Lower leg skin (tissue), 4 donors: ENCODE measurements around the gene CALY. TPM values are rescaled to one million over a fixed set of nuclear protein-coding genes. Genes with fewer than 3 reads are reported as not detected.
A peak's percentile ranks its signal among the peaks of the same experiment; 100 is the strongest.

Experiments used
- DNase-seq, 2 donors: peaks; one replicate each; pipeline ENCODE4 v3.0.0-alpha.2; 2019; ENCODE audit warnings: low spot score in 2 of 2
- H3K4me3 ChIP-seq: fragments of 200-600 bp; sonication (generic); 2 replicates; pipeline ENCODE4 v1.5.1; 2017; ENCODE audit warnings: mild to moderate bottlenecking, low read depth; ENCODE audit not compliant: poor library complexity, severe bottlenecking
- POLR2A ChIP-seq, 2 donors: fragments of 450-650 bp; IDR thresholded peaks; one replicate each; pipeline ENCODE4 v1.6.1; 2016 to 2017; ENCODE audit warnings: antibody characterized with exemption in 2 of 2, mild to moderate bottlenecking in 1 of 2, moderate library complexity in 1 of 2
- WGBS, 2 donors: methylation state at CpG; one replicate each; pipeline ENCODE4 v1.1.5; 2018; 5-methylcytosine and 5-hydroxymethylcytosine counted together
- intact Hi-C: fragments of 100-400 bp; cut with DNase I; formaldehyde crosslinking; loops from one replicate; pipeline ENCODE4 v1.15.0; 2023; ENCODE audit warnings: low total_unique reads
- total RNA-seq, 4 donors: library from RNA; depleted of rRNA; stranded (reverse); fragments of >200 nt; gene quantifications; one replicate each; pipeline ENCODE4 v1.1.0, GENCODE V29; 2016
- TF ChIP-seq, protein P1 (sequence below), 3 donors: fragments of 450-650 bp; IDR thresholded peaks; one replicate each; pipeline ENCODE4 v1.5.1; 2016; ENCODE audit warnings: antibody characterized with exemption in 3 of 3, mild to moderate bottlenecking in 3 of 3, moderate library complexity in 2 of 3

The CALY gene
- total RNA-seq, 4 donors from 2014 or later = not detected

DNA sequence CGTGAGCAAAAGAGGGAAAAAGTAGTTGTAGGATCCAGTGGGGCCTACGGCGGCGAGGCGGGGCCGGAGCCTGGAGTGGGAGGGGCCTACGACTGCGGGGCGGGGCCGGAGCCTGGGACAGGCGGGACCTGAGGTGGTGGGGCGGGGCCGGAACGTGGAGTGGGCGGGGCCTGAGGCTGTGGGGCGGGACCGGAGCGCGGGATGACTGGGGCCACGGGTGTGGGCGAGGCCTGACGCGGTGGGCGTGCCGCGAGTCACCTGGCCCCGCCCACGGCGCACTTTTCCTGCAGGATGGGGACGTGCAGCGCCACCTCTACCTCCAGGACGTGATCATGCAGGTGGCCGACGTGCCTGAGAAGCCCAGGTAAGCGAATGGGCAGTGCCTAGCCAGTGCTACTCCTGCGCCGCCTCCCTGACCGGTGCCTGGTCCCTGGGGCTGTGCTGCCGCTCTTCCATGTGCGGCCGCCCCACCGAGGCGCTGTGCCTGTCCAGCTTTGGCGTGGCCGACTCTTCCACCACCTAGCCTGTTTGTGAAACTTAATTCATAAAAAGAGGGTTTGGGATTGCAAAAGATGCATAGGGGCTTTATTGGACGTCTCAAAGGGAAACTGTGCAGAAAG is 27.5 kb downstream of the CALY start:
- DNase-seq = peak; percentile 90 to 98
- intact Hi-C loops = no loop called here
- H3K4me3 ChIP-seq = peak overlapping the region; percentile 88
- 24 to 36% methylated on average over 30 to 46 of the region's 46 CpGs for WGBS, 2 donors
- TF ChIP-seq POLR2A (IDR thresholded peaks at IDR 0.05) = no peak
- TF ChIP-seq, protein P1, sequence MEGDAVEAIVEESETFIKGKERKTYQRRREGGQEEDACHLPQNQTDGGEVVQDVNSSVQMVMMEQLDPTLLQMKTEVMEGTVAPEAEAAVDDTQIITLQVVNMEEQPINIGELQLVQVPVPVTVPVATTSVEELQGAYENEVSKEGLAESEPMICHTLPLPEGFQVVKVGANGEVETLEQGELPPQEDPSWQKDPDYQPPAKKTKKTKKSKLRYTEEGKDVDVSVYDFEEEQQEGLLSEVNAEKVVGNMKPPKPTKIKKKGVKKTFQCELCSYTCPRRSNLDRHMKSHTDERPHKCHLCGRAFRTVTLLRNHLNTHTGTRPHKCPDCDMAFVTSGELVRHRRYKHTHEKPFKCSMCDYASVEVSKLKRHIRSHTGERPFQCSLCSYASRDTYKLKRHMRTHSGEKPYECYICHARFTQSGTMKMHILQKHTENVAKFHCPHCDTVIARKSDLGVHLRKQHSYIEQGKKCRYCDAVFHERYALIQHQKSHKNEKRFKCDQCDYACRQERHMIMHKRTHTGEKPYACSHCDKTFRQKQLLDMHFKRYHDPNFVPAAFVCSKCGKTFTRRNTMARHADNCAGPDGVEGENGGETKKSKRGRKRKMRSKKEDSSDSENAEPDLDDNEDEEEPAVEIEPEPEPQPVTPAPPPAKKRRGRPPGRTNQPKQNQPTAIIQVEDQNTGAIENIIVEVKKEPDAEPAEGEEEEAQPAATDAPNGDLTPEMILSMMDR (IDR thresholded peaks at IDR 0.05) = no peak

DNA sequence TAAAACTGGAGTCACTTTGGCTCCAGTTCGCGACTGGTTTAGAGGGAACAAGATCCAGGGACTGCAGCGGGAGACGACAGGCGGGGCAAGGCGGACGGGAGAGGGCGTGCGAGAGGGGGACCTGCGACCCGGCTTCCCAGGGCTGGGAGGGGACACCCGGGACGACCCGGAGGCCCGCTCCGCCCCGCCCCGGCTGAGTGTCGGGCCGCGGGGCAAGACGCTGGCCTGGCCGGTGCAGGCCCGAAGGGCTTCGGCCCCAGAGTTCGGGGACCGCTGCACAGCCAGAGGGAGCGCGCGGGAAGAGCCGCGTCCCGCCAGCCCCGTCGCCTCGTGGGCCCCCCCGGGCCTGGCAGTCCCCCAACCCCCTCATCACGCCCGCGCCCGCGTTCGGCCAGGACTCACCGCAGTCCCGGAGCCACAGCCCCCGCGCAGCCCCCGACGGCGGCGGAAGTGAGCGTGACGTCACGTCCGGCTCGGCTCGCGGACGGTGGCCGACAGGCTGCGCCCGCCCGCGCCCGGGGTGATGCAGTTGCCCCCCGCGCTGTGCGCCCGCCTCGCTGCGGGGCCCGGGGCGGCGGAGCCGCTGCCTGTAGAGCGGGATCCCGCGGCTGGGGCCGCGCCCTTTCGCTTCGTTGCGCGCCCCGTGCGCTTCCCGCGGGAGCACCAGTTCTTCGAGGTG is 28.1 kb downstream of the CALY start, which contains the start of the genes TUBGCP2 and ZNF511:
TSS of gene TUBGCP2 (minus strand) at position 452 of the 679 bp plus-strand sequence. CDS start 5,931 bp downstream, outside the sequence.
TSS of gene ZNF511 (plus strand) at position 494 of the 679 bp plus-strand sequence. CDS start at position 524, 30 bp downstream.
- TF ChIP-seq, protein P1 (IDR thresholded peaks at IDR 0.05) = no peak
- peak in 1 of 2 donors; percentile 52 for TF ChIP-seq POLR2A (IDR thresholded peaks at IDR 0.05)
- H3K4me3 ChIP-seq = peak within 1 kb of the TSS; percentile 88
- DNase-seq = peak; percentile 76 to 97
- 0 to 1% methylated on average over 26 to 49 of the region's 89 CpGs for WGBS, 2 donors
- intact Hi-C loops = no loop called here

DNA sequence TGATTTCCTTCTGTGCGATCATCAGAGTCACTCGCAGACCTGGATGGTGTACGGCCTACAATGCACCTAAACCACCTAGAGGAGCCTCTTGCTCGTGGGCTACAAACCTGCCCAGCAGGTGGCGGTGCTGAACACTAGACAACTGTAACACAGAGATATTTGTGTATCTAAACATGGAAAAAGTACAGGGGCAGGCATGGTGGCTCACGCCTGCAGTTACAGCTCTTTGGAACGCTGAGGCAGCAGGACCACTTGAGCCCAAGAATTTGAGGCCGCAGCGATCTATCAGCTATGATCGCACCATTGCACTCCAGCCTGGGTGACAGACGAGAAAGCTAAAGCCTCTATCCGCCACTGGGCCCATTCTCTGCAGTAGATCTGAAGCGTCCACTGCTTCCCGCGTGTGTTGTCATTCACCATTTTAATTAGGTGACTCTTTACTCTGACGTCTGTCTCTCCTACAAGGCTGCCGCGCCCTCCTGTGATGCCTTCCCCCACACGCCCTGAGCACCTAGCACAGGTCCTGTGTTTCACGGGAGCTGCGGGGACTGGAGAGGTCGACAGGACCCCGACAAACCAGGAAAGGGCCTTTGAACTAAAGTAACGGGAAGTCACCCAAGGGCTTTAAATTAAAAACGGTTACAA is 28.8 kb downstream of the CALY start:
- 1 to 3% methylated on average over 25 of the region's 25 CpGs for WGBS, 2 donors
- H3K4me3 ChIP-seq = peak overlapping the region; percentile 88
- DNase-seq = peak; percentile 71 to 95
- intact Hi-C loops = no loop called here
- TF ChIP-seq POLR2A (IDR thresholded peaks at IDR 0.05) = no peak
- TF ChIP-seq, protein P1 (IDR thresholded peaks at IDR 0.05) = no peak

DNA sequence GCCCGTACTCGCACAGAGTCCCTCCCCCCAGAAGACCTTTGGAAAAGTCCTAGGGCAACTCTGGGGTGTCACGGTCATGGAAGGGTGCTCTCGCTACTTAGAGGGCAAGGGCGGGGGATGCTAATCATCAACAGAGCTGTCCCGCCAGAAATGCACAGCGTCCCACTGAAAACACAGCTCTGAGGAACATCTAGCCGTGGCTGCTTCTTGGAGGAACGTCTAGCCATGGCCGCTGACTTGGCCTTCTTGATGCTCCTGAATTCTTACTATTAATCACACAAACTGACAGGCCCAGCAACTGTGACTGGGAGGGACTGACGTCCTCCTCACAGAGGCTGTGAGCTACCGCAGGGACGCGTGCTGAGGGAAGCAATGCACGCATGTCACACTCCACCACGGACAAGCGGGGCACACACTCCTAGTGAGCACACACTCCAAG is 29.7 kb downstream of the CALY start:
- TF ChIP-seq POLR2A (IDR thresholded peaks at IDR 0.05) = no peak
- TF ChIP-seq, protein P1 (IDR thresholded peaks at IDR 0.05) = no peak
- intact Hi-C loops = no loop called here
- WGBS, 2 donors = 85 to 88% methylated on average over 17 of the region's 17 CpGs
- H3K4me3 ChIP-seq = no peak overlapping the region
- DNase-seq = no peak

DNA sequence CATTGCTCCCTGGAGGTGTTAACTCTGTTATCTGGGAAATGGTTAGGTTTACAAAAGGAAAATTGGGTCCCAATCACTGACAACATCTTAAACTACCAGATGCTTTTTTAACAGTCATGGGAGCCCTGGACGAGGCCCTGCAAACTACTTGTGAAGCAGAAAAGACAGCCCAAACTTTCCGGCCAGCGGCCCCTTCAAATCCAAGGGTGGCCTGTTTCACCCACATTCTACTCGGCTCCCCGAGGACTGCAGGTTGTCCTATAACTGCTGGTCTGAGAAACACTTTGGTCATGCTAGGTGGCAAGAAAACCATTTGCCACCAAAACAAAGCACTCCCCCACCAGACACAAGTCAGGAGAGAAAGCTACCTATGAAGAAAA is 30.6 kb downstream of the CALY start:
- 93 to 95% methylated on average over 5 of the region's 5 CpGs for WGBS, 2 donors
- no peak for DNase-seq
- intact Hi-C loops = no loop called here
- no peak for TF ChIP-seq POLR2A (IDR thresholded peaks at IDR 0.05)
- TF ChIP-seq, protein P1 (IDR thresholded peaks at IDR 0.05) = no peak
- no peak overlapping the region for H3K4me3 ChIP-seq
